NB4 (cell line): Measurements from ENCODE around the gene VPS13C.

Experiments used
- DNase-seq: peaks from one replicate; pipeline ENCODE4 v3.0.0; 2010; ENCODE audit warnings: low read depth
- H3K4me3 ChIP-seq: one replicate; pipeline ENCODE4 v1.5.1; 2011; ENCODE audit warnings: mild to moderate bottlenecking, low read depth, low read length, moderate library complexity
- CTCF ChIP-seq: IDR thresholded peaks from one replicate; pipeline ENCODE4 v1.5.1; 2012; ENCODE audit warnings: low read depth, low read length
- MAX ChIP-seq: IDR thresholded peaks from 2 replicates; pipeline ENCODE4 v1.6.1; 2011; ENCODE audit warnings: low read depth, low read length
- MYC ChIP-seq: IDR thresholded peaks from 2 replicates; pipeline ENCODE4 v1.6.1; 2011; ENCODE audit warnings: low read depth, low read length
- POLR2A ChIP-seq: IDR thresholded peaks from 2 replicates; pipeline ENCODE4 v1.6.1; 2011; ENCODE audit warnings: mild to moderate bottlenecking; ENCODE audit not compliant: insufficient read length; ENCODE audit errors: extremely low read depth

Gene VPS13C

GRCh38 chr15:61917457-61917856, 142.8 kb downstream of the VPS13C start:
- no peak for TF ChIP-seq CTCF
- no peak for TF ChIP-seq MAX
- no peak for TF ChIP-seq MYC
- no peak for TF ChIP-seq POLR2A
- DNase-seq, result no peak
- no peak overlapping the region for H3K4me3 ChIP-seq

- TF ChIP-seq POLR2A, result no peak
- no peak for TF ChIP-seq MYC
- TF ChIP-seq MAX, result no peak
- TF ChIP-seq CTCF, result no peak
- no peak overlapping the region for H3K4me3 ChIP-seq
- DNase-seq, result no peak
Measured at GRCh38 chr15:61916104-61916503, 144.1 kb downstream of the VPS13C start.

GRCh38 chr15:61915640-61916039, 144.6 kb downstream of the VPS13C start:
- no peak overlapping the region for H3K4me3 ChIP-seq
- no peak for TF ChIP-seq MYC
- no peak for TF ChIP-seq MAX
- TF ChIP-seq CTCF, result no peak
- no peak for TF ChIP-seq POLR2A
- no peak for DNase-seq

GRCh38 chr15:61910839-61911369, 149.3 kb downstream of the VPS13C start:
- DNase-seq, result no peak
- H3K4me3 ChIP-seq, result no peak overlapping the region
- TF ChIP-seq MAX (no peak), MYC (no peak), POLR2A (no peak), CTCF (no peak)

- no peak overlapping the region for H3K4me3 ChIP-seq
- TF ChIP-seq MYC (no peak), MAX (no peak), CTCF (no peak), POLR2A (no peak)
- no peak for DNase-seq
Measured at GRCh38 chr15:61908241-61908640, 152.0 kb downstream of the VPS13C start.

GRCh38 chr15:61907753-61908086, 152.5 kb downstream of the VPS13C start:
- no peak overlapping the region for H3K4me3 ChIP-seq
- DNase-seq, result no peak
- TF ChIP-seq MYC (no peak), POLR2A (no peak), MAX (no peak), CTCF (no peak)
